Activated T-cell treated with anti-CD3 and anti-CD28 coated beads, Interleukin-2, amount 50 U/mL, for 1 hour (primary cell): ENCODE measurements around the gene HNRNPA1L2.
"Not testable (repeated sequence)": the region's sequence is repeated elsewhere in the genome, so short reads cannot be mapped to it uniquely, and the experiment has no call there.

Experiments
- DNase-seq: peaks from one replicate; pipeline ENCODE4 v3.0.0-alpha.2; 2020

The HNRNPA1L2 gene

DNA sequence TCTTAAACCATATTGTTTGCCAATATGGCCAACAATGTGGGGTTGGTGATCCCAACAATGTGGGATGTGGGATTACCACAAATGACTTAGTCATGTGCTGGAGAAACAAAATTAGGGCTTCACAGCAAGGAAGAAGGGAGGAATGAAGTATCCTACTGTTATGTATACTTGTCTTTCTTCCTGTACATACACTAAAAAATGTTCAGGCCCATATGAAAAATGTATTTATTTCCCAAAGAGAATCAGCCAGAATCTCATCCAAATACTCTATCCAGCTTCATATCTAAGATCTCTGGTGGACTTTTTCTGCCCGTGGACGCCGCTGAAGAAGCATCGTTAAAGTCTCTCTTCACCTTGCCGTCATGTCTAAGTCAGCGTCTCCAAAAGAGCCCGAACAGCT lies at the start of gene HNRNPA1L2:
Gene HNRNPA1L2, plus strand, starts transcription at position 301 of the 400 bp plus-strand sequence. Its CDS starts 62 bp downstream, at position 363.
- DNase-seq = no peak

- DNase-seq = not testable (repeated sequence)
Observed at GRCh38 chr13:52593175-52593574, 49.1 kb upstream of the HNRNPA1L2 start.

DNA sequence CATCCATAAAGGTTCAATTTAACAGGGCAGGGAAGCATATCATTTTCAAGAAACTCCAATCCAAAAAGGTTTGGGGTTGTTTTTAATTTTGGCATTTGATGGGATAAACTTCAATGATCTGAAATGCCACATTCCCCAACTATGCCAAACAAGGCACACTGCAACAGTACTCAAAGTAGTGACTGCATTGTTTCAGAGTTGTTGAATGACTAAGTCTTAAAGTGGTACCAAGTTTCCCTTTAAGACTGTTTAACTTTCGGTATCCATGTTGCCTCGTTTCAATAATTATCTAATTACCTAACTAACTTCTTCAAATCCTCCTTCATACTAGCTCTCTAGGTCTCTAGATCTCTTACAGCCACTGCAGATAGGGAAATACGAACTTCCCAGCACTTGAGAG lies 48.4 kb upstream of the HNRNPA1L2 start:
- not testable (repeated sequence) for DNase-seq

DNA sequence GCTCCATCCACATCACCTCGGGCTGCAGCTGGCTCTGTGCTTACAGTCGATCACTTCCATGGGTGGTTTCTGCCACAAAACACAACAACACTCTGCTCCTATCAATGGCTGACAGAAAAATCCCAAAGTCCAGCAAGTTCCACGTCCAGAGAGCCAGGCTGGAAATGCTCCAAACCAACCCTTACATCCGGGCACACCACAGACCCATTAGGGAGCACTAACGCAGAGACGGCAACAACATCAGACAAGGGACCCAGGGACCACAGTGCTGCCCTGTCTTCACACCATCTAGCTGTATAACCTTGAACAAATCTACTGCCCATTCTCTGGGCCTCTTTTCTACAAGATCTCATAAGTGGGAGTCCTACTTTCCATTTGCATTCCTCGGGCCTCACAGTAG lies 47.9 kb upstream of the HNRNPA1L2 start:
- DNase-seq = not testable (repeated sequence)

- no peak for DNase-seq
Observed at GRCh38 chr13:52597676-52598075, 44.6 kb upstream of the HNRNPA1L2 start.

- no peak for DNase-seq
Observed at GRCh38 chr13:52599037-52599847, 43.0 kb upstream of the HNRNPA1L2 start.

- no peak for DNase-seq
Observed at GRCh38 chr13:52599848-52600603, 42.2 kb upstream of the HNRNPA1L2 start.

- DNase-seq = no peak
Observed at GRCh38 chr13:52600666-52601065, 41.6 kb upstream of the HNRNPA1L2 start.

- DNase-seq = not testable (repeated sequence)
Observed at GRCh38 chr13:52603316-52603715, 38.9 kb upstream of the HNRNPA1L2 start.

- not testable (repeated sequence) for DNase-seq
Observed at GRCh38 chr13:52606126-52606525, 36.1 kb upstream of the HNRNPA1L2 start.

GRCh38 chr13:52606795-52607194 lies 35.4 kb upstream of the HNRNPA1L2 start:
- DNase-seq = not testable (repeated sequence)

DNA sequence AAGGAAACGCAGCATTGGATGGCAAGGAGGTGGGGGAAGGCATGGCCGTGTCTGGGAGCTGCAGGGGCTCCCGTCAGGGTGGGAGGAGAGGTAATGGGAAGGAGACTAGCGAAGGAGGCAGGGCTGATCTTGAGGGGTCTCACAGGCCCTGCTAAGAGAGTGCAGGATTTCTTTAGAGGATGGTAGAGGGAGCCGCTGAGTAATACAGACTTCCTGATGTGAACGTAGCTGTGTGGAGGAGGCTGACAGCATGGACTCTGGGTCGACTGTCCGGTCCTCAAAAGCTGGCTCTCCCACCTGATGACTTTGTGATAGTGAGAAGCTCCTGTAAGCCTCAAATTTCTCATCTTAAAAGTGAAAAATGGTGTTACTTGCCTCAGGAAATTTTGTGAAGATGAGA lies 34.0 kb upstream of the HNRNPA1L2 start:
- not testable (repeated sequence) for DNase-seq

- not testable (repeated sequence) for DNase-seq
Observed at GRCh38 chr13:52609013-52609606, 33.1 kb upstream of the HNRNPA1L2 start.

- not testable (repeated sequence) for DNase-seq
Observed at GRCh38 chr13:52610158-52610557, 32.1 kb upstream of the HNRNPA1L2 start.

DNA sequence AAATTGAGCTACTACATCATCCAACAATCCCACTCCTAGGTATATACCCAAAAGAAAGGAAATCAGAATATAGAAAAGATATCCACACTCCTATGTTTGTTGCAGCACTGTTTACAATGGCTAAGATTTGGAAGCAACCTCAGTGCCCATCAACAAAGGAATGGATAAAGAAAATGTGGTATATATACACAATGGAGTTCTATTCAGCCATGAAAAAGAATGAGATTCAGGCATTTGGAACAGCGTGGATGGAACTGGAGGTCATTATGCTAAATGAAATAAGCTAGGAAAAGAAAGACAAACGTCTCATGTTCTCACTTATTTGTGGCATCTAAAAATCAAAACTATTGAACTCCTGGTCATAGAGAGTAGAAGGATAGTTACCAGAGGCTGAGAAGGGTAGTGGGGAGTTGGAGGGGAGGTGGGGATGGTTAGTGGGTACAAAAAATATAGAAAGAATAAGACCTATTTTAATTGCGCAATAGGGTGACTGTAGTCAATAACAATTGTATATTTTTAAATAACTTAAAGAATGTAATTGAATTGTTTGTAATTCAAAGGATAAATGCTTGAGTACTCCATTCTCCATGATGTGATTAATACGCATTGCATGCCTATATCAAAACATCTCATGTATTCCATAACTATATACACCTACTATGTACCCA lies 27.0 kb upstream of the HNRNPA1L2 start:
- DNase-seq = no peak

GRCh38 chr13:52615812-52616211 lies 26.4 kb upstream of the HNRNPA1L2 start:
- no peak for DNase-seq

DNA sequence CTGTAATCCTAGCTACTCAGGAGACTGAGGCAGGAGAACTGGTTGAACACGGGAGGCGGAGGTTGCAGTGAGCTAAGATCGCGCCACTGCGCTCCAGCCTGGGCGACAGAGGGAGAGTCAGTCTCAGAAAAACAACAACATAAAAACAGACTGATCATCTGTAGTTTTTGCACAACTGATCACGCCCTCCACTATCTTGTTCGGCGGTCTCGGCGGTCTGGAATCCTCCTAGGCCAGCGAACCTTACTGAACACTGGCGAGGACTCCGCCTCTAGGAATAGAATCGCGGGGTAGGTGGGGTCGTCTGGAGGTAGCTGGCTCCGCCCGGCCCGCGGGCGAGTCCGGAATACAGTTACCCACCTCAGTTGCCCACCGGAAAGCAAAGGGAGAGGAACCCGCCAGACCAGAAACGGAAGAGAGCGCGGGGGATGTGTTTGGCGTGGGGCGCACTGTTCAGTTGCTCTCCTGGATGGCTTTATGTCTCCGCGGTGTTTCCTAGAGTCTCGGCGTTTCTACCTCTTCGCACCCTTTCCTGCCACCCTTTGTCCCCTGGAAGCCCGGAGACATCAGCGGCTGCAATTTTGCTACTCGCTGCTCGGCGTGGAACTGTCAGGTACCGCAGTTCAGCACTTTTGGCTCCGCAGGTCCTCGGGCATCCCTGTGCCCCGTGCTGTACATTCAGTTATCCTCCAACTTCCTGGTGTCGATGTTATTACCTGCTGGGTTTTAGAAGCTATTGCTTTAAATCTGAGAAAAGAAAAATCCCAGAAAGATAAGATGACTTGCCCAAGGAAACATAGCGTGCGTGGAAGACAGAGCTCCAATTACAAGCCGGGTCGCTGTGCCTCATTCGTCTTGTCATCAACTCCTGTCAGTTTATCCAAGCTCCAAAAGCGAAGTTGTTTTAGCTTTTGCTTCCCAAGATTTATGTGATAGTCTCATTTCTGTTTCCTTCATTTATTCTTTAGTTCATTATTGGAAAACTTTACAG lies 24.9 kb upstream of the HNRNPA1L2 start:
- DNase-seq = peak; percentile 85

DNA sequence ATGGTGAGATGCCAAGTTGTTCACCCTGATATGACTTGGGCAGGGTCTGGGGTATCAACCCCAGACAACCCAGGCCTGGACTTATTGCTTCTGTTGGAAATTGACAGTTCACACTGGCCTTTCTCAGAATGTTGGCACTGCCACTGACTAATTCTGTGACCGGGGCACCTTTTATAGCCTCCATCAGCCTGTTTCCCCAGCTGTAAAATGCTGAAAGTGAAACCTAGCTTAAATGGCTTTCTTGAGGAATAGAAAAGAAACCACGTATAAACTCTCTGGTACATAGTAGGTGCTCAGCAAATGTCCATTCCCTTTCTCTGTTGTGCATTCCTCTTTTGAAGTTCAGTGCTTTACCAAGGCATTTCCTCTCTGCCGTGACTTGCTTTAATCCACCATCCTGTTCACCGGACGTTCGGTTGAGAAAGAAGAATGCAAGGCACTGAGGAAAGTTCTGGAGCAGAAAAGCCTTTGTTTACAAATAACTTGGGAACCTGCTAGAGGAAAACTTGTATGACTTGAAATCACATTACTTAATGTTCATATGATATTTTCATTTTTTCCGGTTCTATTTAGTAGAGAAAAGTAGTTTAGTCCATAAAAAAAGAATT lies 11.0 kb upstream of the HNRNPA1L2 start:
- not testable (repeated sequence) for DNase-seq

DNA sequence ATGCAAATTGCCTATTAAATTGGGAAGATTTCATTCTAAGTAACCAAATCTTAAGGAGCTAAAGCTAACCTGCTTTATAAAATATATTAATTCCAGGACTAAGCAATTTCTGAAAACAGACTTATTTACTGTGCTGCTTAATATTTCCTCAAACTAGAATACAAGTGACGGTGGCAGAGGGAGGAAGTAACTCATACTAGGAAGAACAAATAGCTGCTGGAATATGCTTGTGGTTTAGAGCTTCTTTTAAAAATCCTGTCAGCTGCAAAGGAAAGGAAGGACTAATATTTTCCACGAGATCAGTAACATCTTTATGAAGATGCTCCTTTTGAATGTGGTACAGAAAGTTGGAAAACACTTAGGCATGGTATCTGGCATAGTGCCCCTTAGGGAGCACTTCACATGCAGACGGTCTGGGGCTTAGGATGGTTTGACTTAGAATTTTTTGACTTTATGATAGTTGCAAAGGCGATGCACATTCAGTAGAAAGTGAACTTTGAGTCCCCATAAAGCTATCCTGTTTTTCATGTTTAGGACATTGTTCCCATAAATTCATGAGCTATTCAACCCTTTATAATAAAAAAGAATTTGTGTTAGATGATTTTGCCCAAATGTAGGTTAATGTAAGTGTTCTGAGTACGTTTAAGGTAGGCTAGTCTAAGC lies 3.4 kb upstream of the HNRNPA1L2 start:
- no peak for DNase-seq

GRCh38 chr13:52644108-52644507 lies 1.9 kb downstream of the HNRNPA1L2 start:
- DNase-seq = no peak

GRCh38 chr13:52646967-52647366 lies 4.7 kb downstream of the HNRNPA1L2 start:
- no peak for DNase-seq
